Mucosa of descending colon (tissue), 3 donors: ENCODE measurements around the gene ZEB2. TPM values are rescaled to one million over a fixed set of nuclear protein-coding genes. Genes with fewer than 3 reads are reported as not detected.

Experiments
- ATAC-seq: fragments of 200-7000 bp; cut with Tn5 transposase; one replicate; pipeline ENCODE4 v1.9.1; 2020; ENCODE audit warnings: mild to moderate bottlenecking, moderate library complexity
- DNase-seq, 3 donors: peaks; one replicate each; pipeline ENCODE4 v3.0.0-alpha.2; 2020
- H3K36me3 ChIP-seq: fragments of 200-600 bp; one replicate; pipeline ENCODE4 v1.8.0; 2021; ENCODE audit warnings: low read depth, mild to moderate bottlenecking
- H3K4me1 ChIP-seq: fragments of 200-600 bp; one replicate; pipeline ENCODE4 v1.8.0; 2021; ENCODE audit warnings: low read depth, mild to moderate bottlenecking
- H3K4me3 ChIP-seq: fragments of 200-600 bp; one replicate; pipeline ENCODE4 v1.8.0; 2021; ENCODE audit warnings: mild to moderate bottlenecking
- H3K9me3 ChIP-seq: fragments of 200-600 bp; one replicate; pipeline ENCODE4 v1.8.0; 2021; ENCODE audit warnings: mild to moderate bottlenecking
- CTCF ChIP-seq: fragments of 200-600 bp; IDR thresholded peaks from one replicate; pipeline ENCODE4 v1.8.0; 2022; ENCODE audit warnings: antibody characterized with exemption, mild to moderate bottlenecking
- intact Hi-C, 2 donors: fragments of 100-400 bp; cut with DNase I in 1 of 2; cut with micrococcal nuclease in 1 of 2; formaldehyde crosslinking; loops; one replicate each; pipeline versions ENCODE4 v1.11.0 to v1.11.1; 2022; cut with DNase I, micrococcal nuclease
- total RNA-seq, 3 donors: library from RNA; stranded (reverse); fragmentation: NEBNext Ultra II Directional in 2 of 3; extraction: Animal tissue kit (Norgen Biotek cat#: 25700) in 2 of 3; gene quantifications; one replicate each; pipeline versions ENCODE4 v1.2.1 to v1.2.4, GENCODE V29; 2021 to 2023
- donor health status: DM: no; HTN: no; CAD: no; lungs with moderate emphysema.
- donor health status: DM: no; HTN: no; CAD: no.
- donor health status: DM: no; HTN: yes; CAD: no.

ZEB2 gene
- total RNA-seq, 3 donors from 2014 or later, result 19.0 to 80.1 (median 48.6) TPM

- intact Hi-C loops, result no loop called here
- Histone ChIP-seq H3K9me3 (no peaks in the 10 kb centered on the region), H3K4me3 (no peak overlapping the region), H3K36me3 (no peaks in the 10 kb centered on the region), H3K4me1 (peaks cover 5% of the 10 kb centered on the region)
- TF ChIP-seq CTCF, result no peak
- DNase-seq (no peak), ATAC-seq (no peak)
These were observed 22.8 kb downstream of the ZEB2 start for GRCh38 chr2:144496977-144497598.

- no peak for DNase-seq
- no peak for ATAC-seq
- H3K36me3 ChIP-seq, result no peaks in the 10 kb centered on the region
- H3K9me3 ChIP-seq, result no peaks in the 10 kb centered on the region
- H3K4me1 ChIP-seq, result peaks cover 5% of the 10 kb centered on the region
- no peak for TF ChIP-seq CTCF
- intact Hi-C loops, result no loop called here
- no peak overlapping the region for H3K4me3 ChIP-seq
These were observed 23.6 kb downstream of the ZEB2 start for GRCh38 chr2:144496092-144496976.

GRCh38 chr2:144495227-144496091 lies 24.5 kb downstream of the ZEB2 start:
- DNase-seq, result no peak
- intact Hi-C loops, result no loop called here
- Histone ChIP-seq H3K4me3 (no peak overlapping the region), H3K36me3 (no peaks in the 10 kb centered on the region), H3K9me3 (no peaks in the 10 kb centered on the region), H3K4me1 (peaks cover 5% of the 10 kb centered on the region)
- no peak for TF ChIP-seq CTCF
- no peak for ATAC-seq

GRCh38 chr2:144493027-144493809 lies 26.7 kb downstream of the ZEB2 start:
- no peak for ATAC-seq

More at GRCh38 chr2:144493027-144493809, 26.7 kb downstream of the ZEB2 start:
- intact Hi-C loops, result no loop called here
- DNase-seq, result no peak
- no peak for TF ChIP-seq CTCF
- no peak overlapping the region for H3K4me3 ChIP-seq
- H3K4me1 ChIP-seq, result peaks cover 5% of the 10 kb centered on the region
- H3K9me3 ChIP-seq, result no peaks in the 10 kb centered on the region
- H3K36me3 ChIP-seq, result no peaks in the 10 kb centered on the region
